GM20000 (cell line): ENCODE measurements around the gene UBXN11.
A peak's percentile ranks its signal among the peaks of the same experiment; 100 is the strongest.

ENCODE experiments used
- DNase-seq: peaks from one replicate; pipeline ENCODE4 v3.0.0; 2012; ENCODE audit warnings: low spot score
- CTCF ChIP-seq: IDR thresholded peaks from 2 replicates; pipeline ENCODE4 v1.5.1; 2012; ENCODE audit warnings: mild to moderate bottlenecking, control low read depth; ENCODE audit errors: extremely low read depth, missing control alignments

UBXN11 gene

GRCh38 chr1:26252718-26253117, 53.7 kb downstream of the UBXN11 start:
- no peak for TF ChIP-seq CTCF
- DNase-seq = no peak

GRCh38 chr1:26239936-26240335, 66.5 kb downstream of the UBXN11 start:
- no peak for TF ChIP-seq CTCF
- DNase-seq = no peak

- DNase-seq = no peak
- TF ChIP-seq CTCF = no peak
These were observed 69.0 kb downstream of the UBXN11 start for GRCh38 chr1:26237230-26237966.

GRCh38 chr1:26234644-26235370, 71.6 kb downstream of the UBXN11 start:
- DNase-seq = peak; percentile 32
- TF ChIP-seq CTCF = no peak

GRCh38 chr1:26233903-26234643, 72.4 kb downstream of the UBXN11 start, which contains the start of gene CEP85:
TSS of gene CEP85 (plus strand) at chr1:26234200. CDS start at chr1:26239784, 5,584 bp downstream.
- DNase-seq = peak; percentile 99
- TF ChIP-seq CTCF = peak; percentile 94
